Smooth muscle cell (in vitro differentiated cells): ENCODE results near the gene RNF149. TPM values are rescaled to one million over a fixed set of nuclear protein-coding genes. Genes with fewer than 3 reads are reported as not detected.

Experiments used
- DNase-seq: peaks from one replicate; lab custom pipeline; 2025; ENCODE audit not compliant: unreplicated experiment; lab: John Stamatoyannopoulos, UW
- H2AFZ ChIP-seq: fragments of 200-600 bp; sonication (generic); 2 replicates; pipeline ENCODE4 v1.6.0; 2016; ENCODE audit warnings: antibody characterized with exemption, low read depth, mild to moderate bottlenecking
- H3F3A ChIP-seq: fragments of 200-600 bp; sonication (generic); 2 replicates; pipeline ENCODE4 v1.6.0; 2017; ENCODE audit warnings: antibody characterized with exemption, low read depth
- H3K27ac ChIP-seq: fragments of 200-600 bp; sonication (generic); 2 replicates; pipeline ENCODE4 v1.5.1; 2016; ENCODE audit warnings: low read depth, mild to moderate bottlenecking
- H3K27me3 ChIP-seq: fragments of 200-600 bp; sonication (generic); 2 replicates; pipeline ENCODE4 v1.6.1; 2016; ENCODE audit warnings: low read depth, mild to moderate bottlenecking
- H3K36me3 ChIP-seq: fragments of 200-600 bp; sonication (generic); 2 replicates; pipeline ENCODE4 v1.5.1; 2016; ENCODE audit warnings: low read depth
- H3K4me1 ChIP-seq: fragments of 200-600 bp; sonication (generic); 2 replicates; pipeline ENCODE4 v1.5.1; 2016; ENCODE audit warnings: low read depth
- H3K4me2 ChIP-seq: fragments of 200-600 bp; sonication (generic); 2 replicates; pipeline ENCODE4 v1.6.0; 2016; ENCODE audit warnings: mild to moderate bottlenecking
- H3K4me3 ChIP-seq: fragments of 200-600 bp; sonication (generic); 2 replicates; pipeline ENCODE4 v1.5.1; 2016; ENCODE audit warnings: mild to moderate bottlenecking
- H3K79me2 ChIP-seq: fragments of 200-600 bp; sonication (generic); 2 replicates; pipeline ENCODE4 v1.6.0; 2016; ENCODE audit warnings: low read depth, mild to moderate bottlenecking
- H3K9ac ChIP-seq: fragments of 200-600 bp; sonication (generic); 2 replicates; pipeline ENCODE4 v1.6.0; 2016; ENCODE audit warnings: low read depth
- H3K9me3 ChIP-seq: fragments of 200-600 bp; sonication (generic); replicated peaks from 2 replicates; pipeline ENCODE4 v1.5.1; 2016; ENCODE audit warnings: low read depth
- H4K20me1 ChIP-seq: fragments of 200-600 bp; sonication (generic); 2 replicates; pipeline ENCODE4 v1.6.0; 2016; ENCODE audit warnings: low read depth
- CTCF ChIP-seq: fragments of 200-600 bp; sonication (generic); IDR thresholded peaks from 2 replicates; pipeline ENCODE4 v1.5.1; 2017; ENCODE audit warnings: borderline replicate concordance, mild to moderate bottlenecking, antibody characterized with exemption; ENCODE audit not compliant: insufficient read depth, poor library complexity, severe bottlenecking
- WGBS: methylation state at CpG from one replicate; pipeline ENCODE4 v1.1.7; 2016; ENCODE audit warnings: low lambda C conversion rate; 5-methylcytosine and 5-hydroxymethylcytosine counted together
- polyA plus RNA-seq: library from polyadenylated mRNA; unstranded; fragments of >200 nt; fragmentation: Nextera tagmentation; extraction: Ambion mirVana; gene quantifications from 2 replicates; pipeline ENCODE4 v1.2.1, GENCODE V29; 2016
- total RNA-seq: library from RNA; depleted of rRNA; stranded (reverse); fragments of >200 nt; gene quantifications from 2 replicates; pipeline ENCODE4 v1.2.3, GENCODE V29; 2014

Gene RNF149
- total and polyA plus RNA-seq, 2 experiments from 2014 or later, result 42.6 to 59.2 TPM

- H3K9me3 ChIP-seq, result no peaks in the 10 kb centered on the region
- H3K27ac ChIP-seq, result no peak overlapping the region
- no peak overlapping the region for H3K4me3 ChIP-seq
- TF ChIP-seq CTCF, result no peak
- H2AFZ ChIP-seq, result no peak overlapping the region
- no peaks in the 10 kb centered on the region for H3K27me3 ChIP-seq
- H3K36me3 ChIP-seq, result no peaks in the 10 kb centered on the region
- peaks cover 10% of the 10 kb centered on the region for H3K79me2 ChIP-seq
- H3K9ac ChIP-seq, result no peak overlapping the region
- peaks cover 8% of the 10 kb centered on the region for H4K20me1 ChIP-seq
- 86% methylated on average over 3 of the region's 3 CpGs for WGBS
- no peak for DNase-seq
- no peaks in the 10 kb centered on the region for H3F3A ChIP-seq
- no peak overlapping the region for H3K4me2 ChIP-seq
- no peaks in the 10 kb centered on the region for H3K4me1 ChIP-seq
Observed at GRCh38 chr2:101311696-101312017, 3.2 kb upstream of the RNF149 start.

GRCh38 chr2:101310834-101311695, 2.6 kb upstream of the RNF149 start:
- H2AFZ ChIP-seq, result no peak overlapping the region
- H3K9me3 ChIP-seq, result no peaks in the 10 kb centered on the region
- no peak for TF ChIP-seq CTCF

GRCh38 chr2:101310090-101310833, 1.8 kb upstream of the RNF149 start:
- no peak overlapping the region for H3K4me3 ChIP-seq
- H3K4me2 ChIP-seq, result no peak overlapping the region
- H4K20me1 ChIP-seq, result peaks cover 22% of the 10 kb centered on the region
- H2AFZ ChIP-seq, result no peak overlapping the region
- no peak overlapping the region for H3K9ac ChIP-seq
- DNase-seq, result no peak
- H3K79me2 ChIP-seq, result peaks cover 17% of the 10 kb centered on the region
- H3K27me3 ChIP-seq, result no peaks in the 10 kb centered on the region
- no peaks in the 10 kb centered on the region for H3F3A ChIP-seq
- peaks cover 3% of the 10 kb centered on the region for H3K4me1 ChIP-seq
- no peak for TF ChIP-seq CTCF
- no peak overlapping the region for H3K27ac ChIP-seq
- WGBS, result 86% methylated on average over 10 of the region's 10 CpGs
- H3K9me3 ChIP-seq, result no peaks in the 10 kb centered on the region
- no peaks in the 10 kb centered on the region for H3K36me3 ChIP-seq

More at GRCh38 chr2:101310834-101311695, 2.6 kb upstream of the RNF149 start:
- no peak overlapping the region for H3K4me3 ChIP-seq
- no peak overlapping the region for H3K27ac ChIP-seq
- no peak overlapping the region for H3K4me2 ChIP-seq
- no peaks in the 10 kb centered on the region for H3K4me1 ChIP-seq
- H3K27me3 ChIP-seq, result no peaks in the 10 kb centered on the region
- H3K79me2 ChIP-seq, result peaks cover 10% of the 10 kb centered on the region
- H4K20me1 ChIP-seq, result peaks cover 13% of the 10 kb centered on the region
- no peaks in the 10 kb centered on the region for H3F3A ChIP-seq
- H3K36me3 ChIP-seq, result no peaks in the 10 kb centered on the region
- WGBS, result 79% methylated on average over 7 of the region's 7 CpGs
- no peak overlapping the region for H3K9ac ChIP-seq
- no peak for DNase-seq
